Thyroid gland (tissue), 4 donors: ENCODE data around the gene MRPS7.

Experiments
- POLR2A ChIP-seq, 2 donors: fragments of 450-650 bp; IDR thresholded peaks; one replicate each; pipeline ENCODE4 v1.6.1; 2017; ENCODE audit warnings: antibody characterized with exemption in 2 of 2, mild to moderate bottlenecking in 2 of 2, moderate library complexity in 1 of 2
- TF ChIP-seq, protein P1 (sequence below), 6 experiments: fragments of 200-600 bp in 3 of 6; fragments of 450-650 bp in 3 of 6; sonication (generic) in 3 of 6; IDR thresholded peaks; one replicate each; pipeline ENCODE4 v1.5.1; 2016 to 2019; ENCODE audit warnings: antibody characterized with exemption in 6 of 6, mild to moderate bottlenecking in 2 of 6, inconsistent platforms in 1 of 6, moderate library complexity in 1 of 6

DNA sequence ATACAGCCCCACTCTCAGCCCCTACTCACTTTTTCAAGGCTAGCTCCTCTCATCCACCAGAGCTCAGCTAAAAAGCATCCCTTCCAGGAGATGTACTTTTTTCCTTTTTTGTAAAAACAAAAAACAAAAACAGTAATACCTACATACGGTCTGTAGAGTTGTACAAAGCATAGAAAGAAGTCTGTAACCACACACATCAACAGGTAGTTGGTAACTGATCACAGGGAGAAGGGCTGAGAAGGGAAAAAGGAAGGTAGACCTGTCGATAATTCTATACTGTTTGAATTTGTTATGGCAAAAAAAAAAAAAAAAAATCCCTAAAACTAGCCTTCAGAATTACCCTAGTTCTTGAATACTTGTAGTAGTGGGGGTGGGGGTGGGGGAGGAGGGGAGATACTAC is 26.7 kb downstream of the MRPS7 start:
- TF ChIP-seq, protein P1, sequence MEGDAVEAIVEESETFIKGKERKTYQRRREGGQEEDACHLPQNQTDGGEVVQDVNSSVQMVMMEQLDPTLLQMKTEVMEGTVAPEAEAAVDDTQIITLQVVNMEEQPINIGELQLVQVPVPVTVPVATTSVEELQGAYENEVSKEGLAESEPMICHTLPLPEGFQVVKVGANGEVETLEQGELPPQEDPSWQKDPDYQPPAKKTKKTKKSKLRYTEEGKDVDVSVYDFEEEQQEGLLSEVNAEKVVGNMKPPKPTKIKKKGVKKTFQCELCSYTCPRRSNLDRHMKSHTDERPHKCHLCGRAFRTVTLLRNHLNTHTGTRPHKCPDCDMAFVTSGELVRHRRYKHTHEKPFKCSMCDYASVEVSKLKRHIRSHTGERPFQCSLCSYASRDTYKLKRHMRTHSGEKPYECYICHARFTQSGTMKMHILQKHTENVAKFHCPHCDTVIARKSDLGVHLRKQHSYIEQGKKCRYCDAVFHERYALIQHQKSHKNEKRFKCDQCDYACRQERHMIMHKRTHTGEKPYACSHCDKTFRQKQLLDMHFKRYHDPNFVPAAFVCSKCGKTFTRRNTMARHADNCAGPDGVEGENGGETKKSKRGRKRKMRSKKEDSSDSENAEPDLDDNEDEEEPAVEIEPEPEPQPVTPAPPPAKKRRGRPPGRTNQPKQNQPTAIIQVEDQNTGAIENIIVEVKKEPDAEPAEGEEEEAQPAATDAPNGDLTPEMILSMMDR (IDR thresholded peaks at IDR 0.05): no peak
- TF ChIP-seq POLR2A (IDR thresholded peaks at IDR 0.05): no peak
